Esophagus (tissue), 2 donors: ENCODE results near the gene DISC1. TPM values are rescaled to one million over a fixed set of nuclear protein-coding genes. Genes with fewer than 3 reads are reported as not detected.
A peak's percentile ranks its signal among the peaks of the same experiment; 100 is the strongest.
"Not testable (repeated sequence)": the region's sequence is repeated elsewhere in the genome, so short reads cannot be mapped to it uniquely, and the experiment has no call there.

Source experiments
- H3K27ac ChIP-seq, 2 donors: one replicate each; pipeline ENCODE4 v1.5.1; 2013; ENCODE audit warnings: low read depth in 2 of 2, mild to moderate bottlenecking in 2 of 2, inconsistent platforms in 1 of 2, low read length in 1 of 2, moderate library complexity in 1 of 2
- H3K27me3 ChIP-seq, 2 donors: one replicate each; pipeline ENCODE4 v1.6.1; 2013; ENCODE audit warnings: low read length in 2 of 2, control low read depth in 1 of 2, mild to moderate bottlenecking in 1 of 2; ENCODE audit not compliant: insufficient read depth in 2 of 2, control insufficient read depth in 1 of 2
- H3K36me3 ChIP-seq, 2 donors: one replicate each; pipeline ENCODE4 v1.6.1; 2013; ENCODE audit warnings: low read length in 1 of 2; ENCODE audit not compliant: control insufficient read depth in 2 of 2, insufficient read depth in 2 of 2
- H3K4me1 ChIP-seq, 2 donors: one replicate each; pipeline ENCODE4 v1.6.1; 2013; ENCODE audit warnings: low read length in 1 of 2; ENCODE audit not compliant: control insufficient read depth in 2 of 2, insufficient read depth in 2 of 2
- H3K4me3 ChIP-seq, 2 donors: one replicate each; pipeline ENCODE4 v1.5.1; 2013; ENCODE audit warnings: low read length in 2 of 2, mild to moderate bottlenecking in 2 of 2, low read depth in 1 of 2, moderate library complexity in 1 of 2
- H3K9me3 ChIP-seq, 2 donors: one replicate each; pipeline ENCODE4 v1.6.1; 2013; ENCODE audit warnings: mild to moderate bottlenecking in 2 of 2, low read depth in 1 of 2, low read length in 1 of 2, moderate library complexity in 1 of 2; ENCODE audit not compliant: control insufficient read depth in 2 of 2, insufficient read depth in 1 of 2
- WGBS, 2 donors: extraction: QIAGEN DNeasy Blood & Tissue Kit; methylation state at CpG; one replicate each; pipeline ENCODE4 v1.1.7; 2013; 5-methylcytosine and 5-hydroxymethylcytosine counted together
- polyA plus RNA-seq, 2 donors: library from polyadenylated mRNA; stranded (reverse); fragments of 200-250 nt; gene quantifications; one replicate each; pipeline ENCODE4 v1.2.3, GENCODE V29; 2013
- donor health status: healthy with polysubstance abuse.
- donor health status: Bipolar disorder and iron deficiency.

Gene DISC1
- polyA plus RNA-seq, 2 donors, result 0.41 to 0.79 TPM

DNA sequence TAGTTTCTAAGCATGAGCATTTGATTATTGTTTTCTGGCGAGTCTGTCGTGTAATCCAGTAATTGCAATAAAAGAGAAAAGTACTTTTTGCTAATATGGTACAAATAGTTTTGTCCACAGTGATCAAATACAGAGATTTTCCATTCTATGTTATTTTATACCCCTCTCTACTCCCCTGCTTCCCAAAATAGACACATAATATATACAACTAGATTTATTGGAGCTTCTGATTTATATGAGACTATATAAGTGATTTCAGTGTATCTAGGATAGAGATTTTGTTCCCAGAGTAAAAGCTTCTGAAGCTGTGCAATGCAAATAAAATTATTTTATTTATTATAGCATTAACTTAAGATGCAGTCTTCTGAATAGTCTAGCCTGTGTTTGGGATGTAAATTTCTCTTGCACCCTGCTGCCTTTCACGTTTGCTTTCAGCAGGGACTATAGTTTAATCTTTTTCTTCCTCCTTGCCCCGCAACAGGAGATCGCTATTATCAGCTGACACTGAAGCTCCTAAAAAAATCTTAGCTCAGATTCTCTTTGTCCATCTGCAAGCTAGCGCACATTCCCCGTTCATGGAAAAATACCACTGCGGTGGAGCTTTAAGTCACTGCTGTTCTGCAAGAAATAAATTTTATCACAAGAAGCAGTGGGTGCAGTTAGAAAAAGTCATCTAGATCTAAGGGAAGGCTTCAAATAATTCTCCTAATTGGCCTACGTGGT, 273.3 kb downstream of the DISC1 start:
- H3K4me3 ChIP-seq, result no peak overlapping the region
- peaks cover 0 to 2% of the 10 kb centered on the region in 2 donors for H3K4me1 ChIP-seq
- no peaks in the 10 kb centered on the region for H3K9me3 ChIP-seq
- no peaks in the 10 kb centered on the region for H3K27me3 ChIP-seq
- 77 to 79% methylated on average over 9 of the region's 9 CpGs for WGBS, 2 donors
- no peak overlapping the region for H3K27ac ChIP-seq
- no peaks in the 10 kb centered on the region for H3K36me3 ChIP-seq

DNA sequence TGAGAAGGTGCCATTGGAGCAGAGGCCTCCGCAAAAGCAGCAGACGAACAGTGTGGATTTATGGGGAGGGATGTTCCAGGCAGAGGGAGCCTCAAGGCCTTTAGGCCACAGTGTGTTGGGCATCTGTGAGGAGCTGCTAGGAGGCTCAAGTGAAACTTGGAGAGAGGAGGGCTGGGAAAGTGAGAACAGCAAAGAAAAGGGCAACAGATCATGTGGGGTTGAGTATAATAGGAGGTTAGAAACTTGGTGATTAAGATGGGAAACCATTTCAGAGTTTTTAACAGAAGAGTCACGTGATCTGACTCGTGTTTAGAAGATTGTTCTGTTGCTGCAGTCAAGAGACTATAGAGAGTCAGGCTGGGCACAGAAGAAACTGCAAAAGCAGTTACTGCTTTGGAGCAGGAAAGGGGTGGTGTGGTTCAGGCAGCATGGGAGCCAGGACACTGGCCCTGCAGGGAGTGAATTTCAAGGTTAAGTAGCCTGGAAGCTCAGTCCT, 277.0 kb downstream of the DISC1 start:
- Histone ChIP-seq H3K27ac (no peak overlapping the region), H3K36me3 (no peaks in the 10 kb centered on the region), H3K4me1 (no peaks in the 10 kb centered on the region), H3K27me3 (no peaks in the 10 kb centered on the region), H3K4me3 (no peak overlapping the region), H3K9me3 (no peaks in the 10 kb centered on the region)
- WGBS, 2 donors, result 91 to 94% methylated on average over 4 of the region's 4 CpGs

- H3K9me3 ChIP-seq, H3K36me3 ChIP-seq: not testable (repeated sequence)
- WGBS, 2 donors, result 93 to 97% methylated on average over 2 of the region's 2 CpGs
Measured at GRCh38 chr1:231907310-231907709, 280.7 kb downstream of the DISC1 start.

DNA sequence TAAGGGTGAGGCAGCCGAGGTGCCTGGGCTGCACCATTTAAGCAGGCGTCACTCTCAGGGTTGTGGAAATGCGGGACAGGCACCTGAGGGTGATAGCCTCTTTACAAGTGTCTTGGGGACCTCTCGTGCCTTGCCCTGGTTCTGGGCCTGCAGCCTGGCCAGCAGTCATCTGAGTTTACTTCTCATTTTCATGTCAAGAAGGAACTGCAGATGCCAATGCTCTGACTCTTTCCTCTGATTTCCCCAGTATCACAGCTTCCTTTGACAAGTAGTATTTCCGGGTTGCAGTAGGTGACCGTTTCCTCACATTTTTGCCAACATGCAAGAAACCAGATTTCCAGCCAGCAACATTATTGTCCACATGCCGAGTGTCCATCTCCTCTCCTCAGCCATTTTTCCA, 286.9 kb downstream of the DISC1 start:
- no peaks in the 10 kb centered on the region for H3K27me3 ChIP-seq

More at GRCh38 chr1:231907310-231907709, 280.7 kb downstream of the DISC1 start:
- not testable (repeated sequence) for H3K27me3 ChIP-seq, H3K27ac ChIP-seq, H3K4me3 ChIP-seq, H3K4me1 ChIP-seq

DNA sequence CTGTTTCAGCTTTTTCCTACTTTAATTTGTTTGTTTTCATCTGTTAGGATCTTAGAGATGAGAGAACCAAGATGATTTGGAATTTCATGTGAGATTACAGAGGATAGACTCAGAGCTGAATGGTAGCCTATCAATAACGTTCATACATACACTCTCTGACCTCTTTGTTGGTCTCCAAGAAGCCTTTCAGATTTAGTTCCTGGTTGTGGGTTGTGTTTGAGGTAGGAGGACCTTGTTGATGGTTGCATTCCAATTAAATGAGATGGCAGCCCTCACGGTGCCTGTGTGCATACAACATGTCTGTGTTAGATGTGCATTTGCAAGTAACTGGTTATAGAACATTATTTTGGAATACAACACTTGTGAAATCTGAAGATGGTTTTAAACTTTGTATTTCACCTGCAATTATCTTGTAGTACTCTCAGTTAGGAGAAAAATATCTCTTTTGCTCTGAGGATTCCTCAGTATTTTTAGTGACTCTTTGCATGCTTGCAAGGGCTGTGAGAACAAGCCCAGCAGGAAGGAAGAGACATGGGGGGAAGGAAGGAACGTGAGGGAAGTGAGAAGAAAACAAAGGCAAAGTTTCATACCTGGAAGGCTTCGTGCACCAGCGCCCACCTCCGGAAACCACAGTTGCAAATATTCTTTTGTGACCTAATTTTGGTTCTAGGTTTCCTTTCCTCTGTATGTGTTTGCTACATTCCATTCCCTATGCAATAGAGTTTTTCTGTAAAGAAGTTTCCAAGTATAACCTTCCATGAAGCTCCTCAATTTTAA, 291.8 kb downstream of the DISC1 start:
- peak overlapping the region in 1 of 2 donors; percentile 9 for H3K27ac ChIP-seq
- WGBS, 2 donors, result 45 to 54% methylated on average over 6 of the region's 6 CpGs
- no peaks in the 10 kb centered on the region for H3K9me3 ChIP-seq
- H3K4me1 ChIP-seq, result no peaks in the 10 kb centered on the region
- H3K36me3 ChIP-seq, result no peaks in the 10 kb centered on the region
- H3K4me3 ChIP-seq, result no peak overlapping the region
- H3K27me3 ChIP-seq, result no peaks in the 10 kb centered on the region

More for the DNA sequence above, 286.9 kb downstream of the DISC1 start:
- Histone ChIP-seq H3K4me3 (no peak overlapping the region), H3K4me1 (no peaks in the 10 kb centered on the region), H3K36me3 (no peaks in the 10 kb centered on the region), H3K27ac (no peak overlapping the region), H3K9me3 (no peaks in the 10 kb centered on the region)
- WGBS, 2 donors, result 87 to 89% methylated on average over 7 of the region's 7 CpGs

DNA sequence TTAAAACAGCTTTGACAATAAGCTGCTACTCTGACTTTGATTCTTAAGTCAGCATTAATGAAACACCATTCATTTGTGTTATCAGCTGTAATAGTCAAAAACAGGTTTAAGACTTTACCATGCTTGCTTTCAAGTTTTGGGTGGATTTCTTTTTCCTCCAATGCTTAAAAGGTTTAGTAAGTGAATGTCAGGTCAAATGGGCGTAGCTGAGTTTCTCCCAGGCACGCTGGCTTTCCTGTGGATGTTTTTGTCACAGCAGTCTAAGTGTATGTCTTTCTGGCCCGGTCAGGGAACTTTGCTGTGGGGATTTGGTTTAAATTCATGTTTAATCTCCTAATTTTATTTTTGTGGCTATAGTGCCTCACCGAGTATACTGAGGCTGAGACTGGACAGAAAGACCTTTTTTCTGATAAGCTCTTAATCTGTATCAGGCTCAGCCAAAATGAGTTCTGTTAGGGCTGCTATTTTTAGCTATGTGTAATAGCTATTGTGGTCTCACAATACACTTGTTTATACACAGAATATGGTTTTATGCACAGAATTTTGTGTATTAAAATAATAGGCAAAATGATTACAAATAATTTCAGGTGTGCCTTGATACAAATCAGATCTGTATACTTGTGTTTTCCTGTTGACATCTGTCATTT, 292.8 kb downstream of the DISC1 start:
- no peaks in the 10 kb centered on the region for H3K4me1 ChIP-seq
- H3K36me3 ChIP-seq, result no peaks in the 10 kb centered on the region
- H3K27me3 ChIP-seq, result no peaks in the 10 kb centered on the region
- peak overlapping the region in 1 of 2 donors; percentile 47 for H3K27ac ChIP-seq
- no peak overlapping the region for H3K4me3 ChIP-seq
- 41 to 48% methylated on average over 4 of the region's 4 CpGs for WGBS, 2 donors
- no peaks in the 10 kb centered on the region for H3K9me3 ChIP-seq

DNA sequence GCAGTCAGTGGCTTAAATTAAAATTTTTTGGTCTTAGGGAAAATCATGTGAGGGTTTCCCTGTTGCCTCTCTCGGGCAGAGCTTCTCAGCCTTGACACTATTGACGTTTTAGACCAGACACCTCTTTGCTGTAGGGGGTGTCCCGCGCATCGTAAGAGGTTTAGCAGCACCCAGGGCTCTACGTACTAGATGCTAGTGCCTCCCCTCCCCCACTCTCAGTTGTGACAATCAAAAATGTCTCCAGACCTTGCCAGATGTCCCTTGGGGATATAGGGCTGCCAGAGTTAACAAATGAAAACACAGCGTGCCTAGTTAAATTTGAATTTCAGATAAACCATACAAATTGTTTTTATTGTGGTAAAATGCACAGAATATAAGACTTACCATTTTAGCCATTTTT, 293.3 kb downstream of the DISC1 start:
- H3K27ac ChIP-seq, result peak overlapping the region in 1 of 2 donors; percentile 40

GRCh38 chr1:231921646-231922345, 295.2 kb downstream of the DISC1 start:
- 89 to 92% methylated on average over 4 of the region's 4 CpGs for WGBS, 2 donors
- no peaks in the 10 kb centered on the region for H3K36me3 ChIP-seq
- H3K9me3 ChIP-seq, result no peaks in the 10 kb centered on the region
- no peaks in the 10 kb centered on the region for H3K27me3 ChIP-seq
- no peak overlapping the region for H3K27ac ChIP-seq
- H3K4me1 ChIP-seq, result no peaks in the 10 kb centered on the region
- H3K4me3 ChIP-seq, result no peak overlapping the region

More for the DNA sequence above, 293.3 kb downstream of the DISC1 start:
- no peaks in the 10 kb centered on the region for H3K4me1 ChIP-seq
- no peak overlapping the region for H3K4me3 ChIP-seq
- H3K36me3 ChIP-seq, result no peaks in the 10 kb centered on the region
- WGBS, 2 donors, result 67 to 73% methylated on average over 7 of the region's 7 CpGs
- no peaks in the 10 kb centered on the region for H3K27me3 ChIP-seq
- no peaks in the 10 kb centered on the region for H3K9me3 ChIP-seq

- Histone ChIP-seq H3K36me3 (no peaks in the 10 kb centered on the region), H3K4me1 (no peaks in the 10 kb centered on the region), H3K27me3 (no peaks in the 10 kb centered on the region), H3K27ac (no peak overlapping the region), H3K9me3 (no peaks in the 10 kb centered on the region), H3K4me3 (no peak overlapping the region)
- 87 to 89% methylated on average over 12 of the region's 12 CpGs for WGBS, 2 donors
Measured at GRCh38 chr1:231923491-231924041, 297.0 kb downstream of the DISC1 start.
